WERI-Rb-1 (cell line): ENCODE data around the gene EIF2B5.
A peak's percentile ranks its signal among the peaks of the same experiment; 100 is the strongest.

ENCODE experiments used
- DNase-seq: peaks from one replicate; pipeline ENCODE4 v3.0.0-alpha.2; 2020
- H3K27ac ChIP-seq: fragments of 250-450 bp; sonication (Bioruptor Pico); 2 replicates; pipeline ENCODE4 v1.5.1; 2020; ENCODE audit warnings: mild to moderate bottlenecking, moderate library complexity
- H3K27me3 ChIP-seq: fragments of 250-450 bp; sonication (Bioruptor Pico); 2 replicates; pipeline ENCODE4 v1.5.1; 2021; ENCODE audit warnings: mild to moderate bottlenecking, low read depth, moderate library complexity; ENCODE audit not compliant: insufficient read depth, severe bottlenecking
- H3K36me3 ChIP-seq: fragments of 250-450 bp; sonication (Bioruptor Pico); 2 replicates; pipeline ENCODE4 v1.5.1; 2020; ENCODE audit warnings: mild to moderate bottlenecking, moderate library complexity
- H3K4me3 ChIP-seq: 2 replicates; pipeline ENCODE4 v1.5.1; 2011; ENCODE audit warnings: low read depth, mild to moderate bottlenecking, control low read depth, low read length
- H3K9me3 ChIP-seq: fragments of 250-450 bp; sonication (Bioruptor Pico); 2 replicates; pipeline ENCODE4 v1.5.1; 2021; ENCODE audit warnings: mild to moderate bottlenecking, moderate library complexity; ENCODE audit not compliant: severe bottlenecking
- TF ChIP-seq, protein P1 (sequence below): IDR thresholded peaks from 2 replicates; pipeline ENCODE4 v1.5.1; 2011; ENCODE audit warnings: low read depth, mild to moderate bottlenecking, control low read depth, inconsistent platforms, low read length

Gene EIF2B5

DNA sequence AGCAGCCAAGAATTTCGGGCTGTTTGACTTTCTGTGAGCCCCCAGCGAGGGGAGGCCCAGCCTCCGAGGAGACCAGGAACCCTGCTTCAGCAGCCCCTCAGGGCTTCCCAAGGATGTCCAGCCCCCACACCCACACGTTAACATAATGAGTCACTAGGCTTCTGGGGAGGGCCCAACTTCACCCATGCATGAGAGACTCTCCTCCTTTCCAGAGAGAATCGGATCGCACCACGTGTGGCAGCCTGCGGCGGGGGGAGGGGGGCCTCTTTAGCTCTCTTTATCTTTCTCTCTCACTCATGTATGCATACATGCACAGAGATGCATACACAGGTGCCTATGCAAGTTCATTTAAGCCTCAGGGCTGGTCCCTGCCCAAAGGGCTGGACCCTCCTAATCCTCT lies 36.4 kb downstream of the EIF2B5 start:
- Histone ChIP-seq H3K27me3 (no peaks in the 10 kb centered on the region), H3K9me3 (no peaks in the 10 kb centered on the region), H3K4me3 (no peak overlapping the region), H3K36me3 (peaks cover 64% of the 10 kb centered on the region), H3K27ac (no peak overlapping the region)
- TF ChIP-seq, protein P1, sequence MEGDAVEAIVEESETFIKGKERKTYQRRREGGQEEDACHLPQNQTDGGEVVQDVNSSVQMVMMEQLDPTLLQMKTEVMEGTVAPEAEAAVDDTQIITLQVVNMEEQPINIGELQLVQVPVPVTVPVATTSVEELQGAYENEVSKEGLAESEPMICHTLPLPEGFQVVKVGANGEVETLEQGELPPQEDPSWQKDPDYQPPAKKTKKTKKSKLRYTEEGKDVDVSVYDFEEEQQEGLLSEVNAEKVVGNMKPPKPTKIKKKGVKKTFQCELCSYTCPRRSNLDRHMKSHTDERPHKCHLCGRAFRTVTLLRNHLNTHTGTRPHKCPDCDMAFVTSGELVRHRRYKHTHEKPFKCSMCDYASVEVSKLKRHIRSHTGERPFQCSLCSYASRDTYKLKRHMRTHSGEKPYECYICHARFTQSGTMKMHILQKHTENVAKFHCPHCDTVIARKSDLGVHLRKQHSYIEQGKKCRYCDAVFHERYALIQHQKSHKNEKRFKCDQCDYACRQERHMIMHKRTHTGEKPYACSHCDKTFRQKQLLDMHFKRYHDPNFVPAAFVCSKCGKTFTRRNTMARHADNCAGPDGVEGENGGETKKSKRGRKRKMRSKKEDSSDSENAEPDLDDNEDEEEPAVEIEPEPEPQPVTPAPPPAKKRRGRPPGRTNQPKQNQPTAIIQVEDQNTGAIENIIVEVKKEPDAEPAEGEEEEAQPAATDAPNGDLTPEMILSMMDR = no peak
- no peak for DNase-seq

DNA sequence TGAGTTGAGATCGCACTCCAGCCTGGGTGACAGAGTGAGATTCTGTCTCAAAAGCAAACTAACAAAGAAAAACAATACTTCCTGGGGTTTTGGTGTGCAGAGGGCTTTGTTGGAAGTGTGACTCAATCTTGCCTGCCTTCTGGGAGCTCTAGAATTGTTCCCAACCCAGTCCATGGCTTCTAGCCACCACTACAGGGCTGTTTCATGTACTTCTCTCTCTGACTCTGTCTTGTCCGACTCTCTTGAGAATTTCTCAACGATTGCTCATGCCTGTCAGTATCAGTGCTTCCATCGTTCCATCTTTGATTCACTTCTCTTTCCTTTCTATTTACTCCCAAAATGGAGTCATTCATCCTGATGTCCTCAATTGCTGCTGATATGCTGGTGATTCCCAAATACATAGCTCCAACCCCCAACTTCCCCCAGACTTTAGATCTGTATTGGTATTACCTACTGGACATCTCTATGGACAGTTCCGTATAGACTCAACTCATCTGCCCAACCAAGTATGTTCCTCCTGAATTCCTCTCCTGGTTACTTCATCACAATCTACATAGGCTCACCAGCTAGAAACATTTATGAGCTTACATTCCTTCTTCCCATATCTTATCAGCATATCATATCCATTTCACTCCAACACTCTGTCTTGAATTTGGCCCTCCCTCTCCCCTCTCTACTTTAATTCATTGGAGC lies 37.7 kb downstream of the EIF2B5 start:
- no peak overlapping the region for H3K4me3 ChIP-seq
- TF ChIP-seq, protein P1 = no peak
- H3K27me3 ChIP-seq = no peaks in the 10 kb centered on the region
- H3K9me3 ChIP-seq = no peaks in the 10 kb centered on the region
- peaks cover 63% of the 10 kb centered on the region for H3K36me3 ChIP-seq
- H3K27ac ChIP-seq = no peak overlapping the region
- DNase-seq = no peak

DNA sequence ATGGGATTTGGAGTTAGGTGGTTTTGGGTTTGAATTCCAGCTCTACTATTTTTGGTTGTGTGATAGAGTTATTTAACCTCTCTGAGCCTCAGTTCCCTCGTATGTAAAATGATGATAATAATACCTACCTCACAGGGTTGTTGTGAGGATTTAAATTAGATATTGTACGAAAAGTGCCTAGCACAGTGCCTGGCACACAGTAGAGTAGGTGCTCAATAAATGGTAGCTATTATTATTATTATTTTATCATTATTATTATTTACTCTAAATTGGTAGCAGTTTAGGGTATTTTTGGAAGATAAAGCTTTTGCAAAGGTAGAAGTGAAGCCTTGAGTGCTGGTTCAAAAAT lies 38.2 kb downstream of the EIF2B5 start:
- peaks cover 63% of the 10 kb centered on the region for H3K36me3 ChIP-seq
- TF ChIP-seq, protein P1 = no peak

DNA sequence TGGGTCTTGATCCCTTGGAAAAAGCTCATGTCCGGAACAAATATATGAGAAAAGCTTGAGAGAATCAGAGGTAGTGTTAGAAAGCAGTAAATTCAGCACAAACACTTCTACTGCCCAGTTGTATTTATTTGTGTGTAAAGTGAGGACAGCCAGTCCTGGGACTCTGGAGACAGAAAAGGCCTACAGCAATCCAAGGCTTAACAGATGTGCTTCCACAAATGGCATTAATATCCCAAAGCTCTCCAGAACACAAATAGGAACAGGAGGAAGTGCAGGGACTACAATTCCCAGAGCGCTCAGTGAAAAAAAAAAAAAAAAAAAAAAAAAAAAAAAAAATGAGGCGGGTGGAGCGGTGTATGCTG lies 39.1 kb downstream of the EIF2B5 start:
- DNase-seq = no peak
- Histone ChIP-seq H3K27me3 (no peaks in the 10 kb centered on the region), H3K9me3 (no peaks in the 10 kb centered on the region), H3K4me3 (no peak overlapping the region; the same call in 1 of the 2 replicates), H3K36me3 (peaks cover 63% of the 10 kb centered on the region), H3K27ac (peak overlapping the region; percentile 37)
- TF ChIP-seq, protein P1 = no peak

More for the DNA sequence above, 38.2 kb downstream of the EIF2B5 start:
- Histone ChIP-seq H3K27me3 (no peaks in the 10 kb centered on the region), H3K9me3 (no peaks in the 10 kb centered on the region), H3K27ac (no peak overlapping the region), H3K4me3 (no peak overlapping the region)
- no peak for DNase-seq

DNA sequence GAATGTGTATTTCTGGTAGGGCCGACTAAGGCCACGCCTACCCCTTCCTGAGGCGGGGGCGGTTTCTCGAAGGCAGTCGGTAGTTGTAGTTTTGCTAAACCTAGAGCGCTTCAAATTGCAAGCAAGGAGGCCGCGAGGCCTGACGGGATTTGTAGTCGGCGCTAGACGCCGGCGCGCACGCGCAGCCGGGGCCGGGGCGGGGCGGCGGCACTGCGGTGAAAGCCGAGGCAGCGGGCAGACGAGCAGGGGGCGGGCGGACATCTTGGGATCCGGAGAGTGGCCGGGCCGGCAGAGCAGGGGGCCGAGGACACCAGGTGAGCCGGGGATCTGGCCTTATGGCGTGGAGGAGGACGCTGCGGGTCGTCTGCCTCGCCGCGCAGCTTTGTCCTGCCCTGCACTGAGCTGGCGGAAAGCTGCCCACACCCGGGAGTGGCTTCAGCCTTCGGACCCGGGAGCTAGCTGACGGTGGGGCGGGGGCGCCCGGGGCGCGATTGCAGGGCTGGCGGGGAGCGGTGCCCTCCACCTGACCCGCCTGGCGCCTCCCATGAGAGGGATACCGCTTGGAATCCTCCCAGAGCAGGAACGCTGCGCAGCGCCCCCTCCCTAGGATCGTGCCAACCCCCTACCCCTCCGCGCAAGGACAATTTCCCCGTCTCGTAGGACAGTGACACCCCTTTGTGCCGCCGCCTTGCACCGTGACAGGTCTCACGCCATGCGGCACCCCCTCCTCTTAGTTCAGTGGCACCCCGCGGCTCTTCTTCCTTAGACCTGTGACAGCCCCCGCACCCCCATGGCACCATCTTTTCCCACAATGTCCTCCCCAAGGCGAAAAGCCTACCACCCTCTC lies 39.7 kb downstream of the EIF2B5 start, which contains the start of gene AP2M1:
AP2M1 (plus strand) TSS at position 210 of the 847 bp plus-strand sequence. CDS start 2,139 bp downstream, outside the sequence.
- Histone ChIP-seq H3K27me3 (no peaks in the 10 kb centered on the region), H3K27ac (peak within 1 kb of the TSS; percentile 97), H3K36me3 (peaks cover 65% of the 10 kb centered on the region), H3K4me3 (peak within 1 kb of the TSS; percentile 91), H3K9me3 (no peaks in the 10 kb centered on the region)
- TF ChIP-seq, protein P1 = no peak
- peak; percentile 97 for DNase-seq
